CD4-positive, alpha-beta T cell treated with Interleukin-1 beta for 1 hour (primary cell): Measurements from ENCODE around the gene STK38.
"Not testable (repeated sequence)": the region's sequence is repeated elsewhere in the genome, so short reads cannot be mapped to it uniquely, and the experiment has no call there.

ENCODE experiments used
- DNase-seq, 2 donors: peaks; one replicate each; pipeline ENCODE4 v3.0.0-alpha.2; 2020 to 2022

The STK38 gene

DNA sequence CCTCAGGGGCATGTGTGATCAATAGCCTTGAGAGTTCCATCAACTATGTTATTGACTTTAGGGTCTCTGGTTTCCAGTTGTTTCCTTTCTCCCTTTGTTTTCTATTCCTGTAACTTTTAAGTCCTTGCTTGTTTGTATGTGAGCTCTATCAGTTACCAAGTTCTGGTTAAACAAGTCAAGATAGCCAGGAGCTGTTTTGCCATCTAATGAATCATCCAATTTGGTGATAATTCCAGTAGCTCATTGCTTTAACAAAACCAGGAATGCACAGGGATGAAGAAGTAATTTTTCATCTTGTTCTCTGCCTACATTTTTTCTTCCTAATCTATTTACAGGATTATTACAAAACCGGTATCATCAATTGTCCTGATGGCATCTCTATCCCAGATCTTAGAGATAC is 68.0 kb downstream of the STK38 start:
- no peak for DNase-seq

- DNase-seq, result no peak
These were observed 69.2 kb downstream of the STK38 start for GRCh38 chr6:36478051-36478526.

GRCh38 chr6:36469946-36470345 is 77.3 kb downstream of the STK38 start:
- DNase-seq, result no peak

- DNase-seq, result no peak
These were observed 78.1 kb downstream of the STK38 start for GRCh38 chr6:36469148-36469661.

GRCh38 chr6:36467625-36468024 is 79.7 kb downstream of the STK38 start:
- no peak for DNase-seq

- DNase-seq, result no peak
These were observed 83.0 kb downstream of the STK38 start for GRCh38 chr6:36464233-36464632.

GRCh38 chr6:36463676-36464075 is 83.6 kb downstream of the STK38 start:
- no peak for DNase-seq

DNA sequence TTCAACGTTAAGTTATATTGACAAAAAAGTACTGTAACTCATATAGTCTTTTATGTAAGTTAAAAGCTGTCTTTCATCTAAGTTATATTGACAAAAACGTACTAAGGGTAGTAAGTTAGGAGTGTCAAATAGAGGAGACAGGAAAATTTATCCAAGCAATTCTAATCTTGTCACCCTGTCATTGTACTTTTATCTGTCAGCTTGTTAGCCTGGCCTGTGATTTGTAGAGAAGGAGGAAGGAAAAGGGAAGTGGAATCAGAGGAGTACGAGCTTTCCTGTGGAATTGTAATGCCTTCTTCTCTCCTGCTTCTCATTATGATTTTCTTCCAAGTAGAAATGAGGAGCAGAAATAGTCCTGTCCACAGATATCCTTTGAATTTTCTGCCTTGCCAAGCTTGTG is 85.6 kb downstream of the STK38 start:
- DNase-seq, result no peak

DNA sequence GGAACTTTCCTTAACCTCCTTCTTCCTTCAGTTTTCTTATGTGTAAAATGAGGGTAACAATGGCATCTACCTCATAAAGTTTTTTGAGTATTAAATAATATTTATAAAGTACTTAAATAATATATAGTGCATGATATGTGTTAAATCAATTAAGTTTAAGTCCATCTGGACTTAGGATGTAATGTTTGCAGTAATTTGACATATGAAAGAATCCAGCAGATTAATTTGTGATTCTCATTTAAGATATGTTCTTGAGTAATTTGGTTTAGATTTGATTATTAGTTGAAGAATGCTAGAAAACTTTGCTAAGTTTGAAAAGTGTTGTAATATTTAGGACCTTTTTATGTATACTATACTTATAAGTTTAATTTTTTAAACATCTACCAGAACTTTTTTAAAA is 86.4 kb downstream of the STK38 start:
- DNase-seq, result no peak

GRCh38 chr6:36459501-36459900 is 87.8 kb downstream of the STK38 start:
- no peak for DNase-seq

DNA sequence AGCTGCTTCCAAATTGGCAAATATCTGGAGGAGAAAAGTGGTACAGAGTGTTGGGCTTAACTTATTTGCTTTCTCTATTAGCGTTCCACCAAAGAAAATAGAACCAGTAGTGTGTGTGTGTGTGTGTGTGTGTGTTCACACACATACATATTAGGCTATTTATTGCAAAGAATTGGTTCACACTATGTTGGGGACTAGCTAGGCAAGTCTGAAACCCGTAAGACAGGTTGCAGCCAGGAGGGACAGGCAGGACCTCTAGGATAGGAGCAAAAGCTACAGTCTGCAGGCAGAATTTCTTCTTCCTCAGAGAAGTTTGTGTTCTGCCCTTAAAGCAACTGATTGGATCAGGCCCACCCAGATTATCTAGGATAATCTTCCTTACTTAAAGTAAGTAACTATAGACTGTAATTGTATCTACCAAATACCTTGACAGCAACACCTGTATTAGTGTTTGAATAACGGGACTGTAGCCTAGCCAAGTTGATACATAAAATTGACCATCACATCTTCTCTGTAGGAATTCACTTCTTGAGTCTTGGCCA is 91.7 kb downstream of the STK38 start:
- no peak for DNase-seq

- DNase-seq, result not testable (repeated sequence)
These were observed 94.4 kb downstream of the STK38 start for GRCh38 chr6:36452897-36453296.

DNA sequence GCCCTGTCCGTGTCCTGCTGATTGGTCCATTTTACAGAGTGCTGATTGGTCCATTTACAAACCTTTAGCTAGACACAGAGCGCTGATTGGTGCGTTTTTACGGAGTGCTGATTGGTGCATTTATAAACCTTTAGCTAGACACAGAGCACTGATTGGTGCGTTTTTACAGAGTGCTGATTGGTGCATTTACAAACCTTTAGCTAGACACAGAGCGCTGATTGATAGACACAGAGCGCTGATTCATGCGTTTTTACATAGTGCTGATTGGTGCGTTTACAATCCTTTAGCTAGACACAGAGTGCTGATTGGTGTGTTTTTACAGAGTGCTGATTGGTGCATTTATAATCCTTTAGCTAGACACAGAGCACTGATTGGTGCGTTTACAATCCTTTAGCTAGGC is 98.1 kb downstream of the STK38 start:
- not testable (repeated sequence) for DNase-seq

DNA sequence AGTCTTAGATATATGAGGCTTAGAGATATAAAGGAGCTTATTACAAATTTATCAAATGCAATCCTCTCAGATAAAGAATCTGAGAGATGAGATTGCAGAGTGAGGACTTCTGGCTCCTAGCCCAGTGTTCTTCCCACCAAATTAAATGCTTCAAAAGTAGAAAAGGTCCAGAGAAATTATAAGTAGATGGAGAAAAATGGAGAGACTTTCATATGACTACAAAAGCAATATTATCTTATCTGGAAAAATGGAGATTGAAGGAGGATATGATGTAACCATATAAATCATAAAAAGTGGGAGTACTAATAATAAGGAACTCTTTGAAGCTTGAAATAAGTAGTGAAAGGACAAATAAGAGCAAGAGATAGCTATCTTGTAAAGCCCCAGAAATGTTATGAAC is 101.7 kb downstream of the STK38 start:
- no peak for DNase-seq

- no peak for DNase-seq
These were observed 102.8 kb downstream of the STK38 start for GRCh38 chr6:36444470-36444869.
